ENCODE results near the gene MRPL52.
"Not testable (repeated sequence)": the region's sequence is repeated elsewhere in the genome, so short reads cannot be mapped to it uniquely, and the experiment has no call there.

The MRPL52 gene

GRCh38 chr14:22837750-22838538 is 8.3 kb downstream of the MRPL52 start:
- DNase-seq (ENCODE audit: low read depth in 4 of 4, low spot score in 1 of 4): no peak

DNA sequence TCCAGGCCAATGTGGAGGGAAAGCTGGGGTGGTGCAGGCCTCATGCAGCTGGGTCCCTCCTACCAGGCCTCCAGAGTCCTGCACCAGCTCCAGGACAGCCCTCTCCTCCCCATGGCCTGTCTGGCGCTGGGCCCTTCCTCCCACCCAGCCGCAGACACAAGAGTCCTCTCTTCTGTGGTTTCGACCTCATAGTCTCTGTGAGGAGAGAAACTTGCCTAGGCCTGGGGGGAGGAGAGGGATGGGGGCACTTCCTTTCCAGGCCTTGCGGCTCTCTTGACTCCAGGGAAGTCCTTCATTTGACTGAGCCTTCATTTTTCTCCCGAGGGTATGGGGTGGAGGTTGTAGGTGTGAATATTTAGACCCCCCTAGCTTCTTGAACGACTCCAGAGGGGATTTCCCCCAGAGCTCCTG is 8.9 kb downstream of the MRPL52 start:
- DNase-seq (ENCODE audit: low read depth in 4 of 4, low spot score in 1 of 4): no peak

- DNase-seq (ENCODE audit: low read depth in 4 of 4, low spot score in 1 of 4): no peak
Observed at GRCh38 chr14:22839159-22839779, 9.6 kb downstream of the MRPL52 start.

- DNase-seq (ENCODE audit: low read depth in 4 of 4, low spot score in 1 of 4): no peak
Observed at GRCh38 chr14:22841311-22841710, 11.6 kb downstream of the MRPL52 start.

DNA sequence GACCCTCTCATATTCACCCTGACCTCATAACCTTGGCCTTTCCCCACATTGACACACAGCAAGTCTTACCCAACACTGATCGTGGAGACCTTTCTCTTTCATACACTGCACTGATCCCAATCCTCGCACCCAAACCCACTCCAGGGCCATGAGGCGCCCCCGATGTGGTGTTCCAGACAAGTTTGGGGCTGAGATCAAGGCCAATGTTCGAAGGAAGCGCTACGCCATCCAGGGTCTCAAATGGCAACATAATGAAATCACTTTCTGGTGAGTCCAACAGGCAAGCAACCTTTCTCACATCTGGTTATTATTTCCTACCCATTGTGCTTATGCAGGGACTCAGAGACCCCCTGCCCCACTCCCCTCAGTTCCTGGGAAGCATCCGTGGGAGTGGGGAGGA is 12.1 kb downstream of the MRPL52 start:
- no peak for DNase-seq (ENCODE audit: low read depth in 4 of 4, low spot score in 1 of 4)

- no peak for DNase-seq (ENCODE audit: low read depth in 4 of 4, low spot score in 1 of 4)
Observed at GRCh38 chr14:22842211-22843122, 12.8 kb downstream of the MRPL52 start.

DNA sequence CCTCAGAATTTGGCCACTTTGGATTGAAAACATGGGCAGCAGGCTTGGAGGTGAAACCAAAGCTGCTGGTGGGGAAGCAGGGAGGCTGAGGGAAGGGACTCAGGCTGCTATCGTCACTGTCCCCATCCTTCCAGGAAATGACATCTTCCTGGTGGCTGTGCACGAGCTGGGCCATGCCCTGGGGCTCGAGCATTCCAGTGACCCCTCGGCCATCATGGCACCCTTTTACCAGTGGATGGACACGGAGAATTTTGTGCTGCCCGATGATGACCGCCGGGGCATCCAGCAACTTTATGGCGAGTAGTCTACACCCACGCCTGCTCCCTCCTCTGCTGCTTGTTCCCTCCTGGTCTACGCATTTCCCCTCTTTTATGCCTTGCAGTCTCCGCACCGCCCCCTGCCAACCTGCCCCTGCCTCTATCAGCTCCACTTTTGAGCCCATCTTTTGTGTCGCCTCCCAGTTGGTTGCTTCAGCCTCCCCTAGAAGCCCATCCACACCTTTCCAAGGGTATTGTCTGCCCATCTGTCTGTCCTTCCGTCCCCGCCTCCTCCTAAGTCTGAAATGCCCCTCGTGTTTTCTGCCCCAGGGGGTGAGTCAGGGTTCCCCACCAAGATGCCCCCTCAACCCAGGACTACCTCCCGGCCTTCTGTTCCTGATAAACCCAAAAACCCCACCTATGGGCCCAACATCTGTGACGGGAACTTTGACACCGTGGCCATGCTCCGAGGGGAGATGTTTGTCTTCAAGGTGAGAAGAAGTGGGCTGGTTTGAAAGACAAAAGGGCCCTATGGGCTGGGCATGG is 13.6 kb downstream of the MRPL52 start:
- no peak for DNase-seq (ENCODE audit: low read depth in 4 of 4, low spot score in 1 of 4)

DNA sequence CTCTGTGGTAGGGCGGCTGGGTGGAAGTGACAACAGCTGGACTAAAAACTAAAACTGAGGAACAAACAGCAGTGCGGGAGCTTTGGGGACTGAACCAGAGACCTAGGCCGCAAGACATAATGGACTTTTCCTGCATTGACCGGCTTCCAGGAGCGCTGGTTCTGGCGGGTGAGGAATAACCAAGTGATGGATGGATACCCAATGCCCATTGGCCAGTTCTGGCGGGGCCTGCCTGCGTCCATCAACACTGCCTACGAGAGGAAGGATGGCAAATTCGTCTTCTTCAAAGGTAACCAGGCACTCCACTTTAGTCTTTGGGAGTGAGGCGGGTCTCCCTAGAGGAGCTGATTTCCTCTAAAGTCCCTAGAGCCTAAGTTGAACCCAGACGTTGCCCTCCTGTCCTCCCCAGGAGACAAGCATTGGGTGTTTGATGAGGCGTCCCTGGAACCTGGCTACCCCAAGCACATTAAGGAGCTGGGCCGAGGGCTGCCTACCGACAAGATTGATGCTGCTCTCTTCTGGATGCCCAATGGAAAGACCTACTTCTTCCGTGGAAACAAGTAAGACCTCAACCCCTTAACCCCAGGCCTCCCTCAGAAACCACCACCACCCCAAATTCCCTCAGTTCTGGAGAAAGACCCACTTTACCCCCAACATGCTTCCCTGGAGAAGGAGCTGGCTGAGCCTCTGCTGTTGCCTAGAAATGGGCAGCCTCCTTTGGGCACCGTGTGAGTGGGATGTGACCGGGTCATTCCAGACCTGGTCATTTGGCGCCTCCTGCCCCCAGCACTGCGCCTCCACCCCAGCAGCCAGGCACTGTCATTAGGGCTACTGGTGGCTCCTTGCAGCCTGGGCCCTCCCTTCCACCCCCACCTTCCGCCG is 14.8 kb downstream of the MRPL52 start:
- no peak for DNase-seq (ENCODE audit: low read depth in 4 of 4, low spot score in 1 of 4)

DNA sequence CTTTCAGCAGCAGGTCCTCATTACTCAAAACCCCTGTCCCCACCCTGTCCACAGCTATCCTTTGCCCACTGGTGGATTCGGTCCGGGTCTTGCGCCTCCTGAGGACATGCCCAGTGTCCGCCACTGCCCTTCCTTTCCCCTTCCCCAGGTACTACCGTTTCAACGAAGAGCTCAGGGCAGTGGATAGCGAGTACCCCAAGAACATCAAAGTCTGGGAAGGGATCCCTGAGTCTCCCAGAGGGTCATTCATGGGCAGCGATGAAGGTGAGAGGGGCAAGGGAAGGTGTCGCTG is 15.4 kb downstream of the MRPL52 start:
- no peak for DNase-seq (ENCODE audit: low read depth in 4 of 4, low spot score in 1 of 4)

DNA sequence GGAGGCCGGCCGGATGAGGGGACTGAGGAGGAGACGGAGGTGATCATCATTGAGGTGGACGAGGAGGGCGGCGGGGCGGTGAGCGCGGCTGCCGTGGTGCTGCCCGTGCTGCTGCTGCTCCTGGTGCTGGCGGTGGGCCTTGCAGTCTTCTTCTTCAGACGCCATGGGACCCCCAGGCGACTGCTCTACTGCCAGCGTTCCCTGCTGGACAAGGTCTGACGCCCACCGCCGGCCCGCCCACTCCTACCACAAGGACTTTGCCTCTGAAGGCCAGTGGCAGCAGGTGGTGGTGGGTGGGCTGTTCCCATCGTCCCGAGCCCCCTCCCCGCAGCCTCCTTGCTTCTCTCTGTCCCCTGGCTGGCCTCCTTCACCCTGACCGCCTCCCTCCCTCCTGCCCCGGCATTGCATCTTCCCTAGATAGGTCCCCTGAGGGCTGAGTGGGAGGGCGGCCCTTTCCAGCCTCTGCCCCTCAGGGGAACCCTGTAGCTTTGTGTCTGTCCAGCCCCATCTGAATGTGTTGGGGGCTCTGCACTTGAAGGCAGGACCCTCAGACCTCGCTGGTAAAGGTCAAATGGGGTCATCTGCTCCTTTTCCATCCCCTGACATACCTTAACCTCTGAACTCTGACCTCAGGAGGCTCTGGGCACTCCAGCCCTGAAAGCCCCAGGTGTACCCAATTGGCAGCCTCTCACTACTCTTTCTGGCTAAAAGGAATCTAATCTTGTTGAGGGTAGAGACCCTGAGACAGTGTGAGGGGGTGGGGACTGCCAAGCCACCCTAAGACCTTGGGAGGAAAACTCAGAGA is 16.3 kb downstream of the MRPL52 start:
- DNase-seq (ENCODE audit: low read depth in 4 of 4, low spot score in 1 of 4): no peak

DNA sequence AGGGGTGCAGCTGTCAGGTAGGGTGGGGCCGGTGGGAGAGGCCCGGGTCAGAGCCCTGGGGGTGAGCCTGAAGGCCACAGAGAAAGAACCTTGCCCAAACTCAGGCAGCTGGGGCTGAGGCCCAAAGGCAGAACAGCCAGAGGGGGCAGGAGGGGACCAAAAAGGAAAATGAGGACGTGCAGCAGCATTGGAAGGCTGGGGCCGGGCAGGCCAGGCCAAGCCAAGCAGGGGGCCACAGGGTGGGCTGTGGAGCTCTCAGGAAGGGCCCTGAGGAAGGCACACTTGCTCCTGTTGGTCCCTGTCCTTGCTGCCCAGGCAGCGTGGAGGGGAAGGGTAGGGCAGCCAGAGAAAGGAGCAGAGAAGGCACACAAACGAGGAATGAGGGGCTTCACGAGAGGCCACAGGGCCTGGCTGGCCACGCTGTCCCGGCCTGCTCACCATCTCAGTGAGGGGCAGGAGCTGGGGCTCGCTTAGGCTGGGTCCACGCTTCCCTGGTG is 17.2 kb downstream of the MRPL52 start:
- DNase-seq (ENCODE audit: low read depth in 4 of 4, low spot score in 1 of 4): no peak

- no peak for DNase-seq (ENCODE audit: low read depth in 4 of 4, low spot score in 1 of 4)
Observed at GRCh38 chr14:22847661-22848341, 18.1 kb downstream of the MRPL52 start.

GRCh38 chr14:22848351-22849164 is 18.9 kb downstream of the MRPL52 start:
- no peak for DNase-seq (ENCODE audit: low read depth in 4 of 4, low spot score in 1 of 4)

GRCh38 chr14:22849212-22849819 is 19.6 kb downstream of the MRPL52 start:
- no peak for DNase-seq (ENCODE audit: low read depth in 4 of 4, low spot score in 1 of 4)

GRCh38 chr14:22850944-22851764 is 21.5 kb downstream of the MRPL52 start:
- DNase-seq (ENCODE audit: low read depth in 4 of 4, low spot score in 1 of 4): no peak

DNA sequence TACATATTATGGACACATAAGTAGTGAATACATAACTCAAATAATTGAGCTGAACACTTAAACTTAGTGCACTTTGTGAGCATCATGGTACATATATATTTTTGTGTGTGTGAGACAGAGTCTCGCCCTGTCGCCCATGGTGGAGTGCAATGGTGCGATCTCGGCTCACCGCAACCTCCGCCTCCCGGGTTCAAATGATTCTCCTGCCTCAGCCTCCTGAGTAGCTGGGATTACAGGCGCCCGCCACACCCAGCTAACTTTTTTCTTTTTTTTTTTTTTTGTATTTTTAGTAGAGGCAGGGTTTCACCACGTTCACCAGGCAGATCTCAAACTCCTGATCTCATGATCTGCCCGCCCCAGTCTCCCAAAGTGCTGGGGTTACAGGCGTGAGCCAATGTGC is 22.5 kb downstream of the MRPL52 start:
- DNase-seq (ENCODE audit: low read depth in 4 of 4, low spot score in 1 of 4): not testable (repeated sequence)

DNA sequence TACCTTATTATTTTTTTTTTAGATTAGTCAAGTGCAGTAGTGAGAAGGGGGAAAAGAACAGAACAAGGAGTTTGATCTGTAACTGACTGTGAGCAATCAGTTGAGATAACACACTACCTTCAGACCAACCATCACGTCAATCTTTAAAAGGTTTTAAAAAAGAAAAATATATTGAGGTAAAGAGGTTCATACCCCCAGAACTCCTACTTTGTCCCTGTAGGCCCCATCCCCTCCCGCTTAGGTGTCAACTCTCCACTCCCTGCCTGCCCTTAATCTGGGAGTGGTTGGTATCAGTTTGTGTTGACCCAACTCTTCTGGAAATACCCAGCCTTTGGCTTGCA is 22.9 kb downstream of the MRPL52 start:
- no peak for DNase-seq (ENCODE audit: low read depth in 4 of 4, low spot score in 1 of 4)
